Caco-2 (cell line): Measurements from ENCODE around the gene LONP1. TPM values are rescaled to one million over a fixed set of nuclear protein-coding genes. Genes with fewer than 3 reads are reported as not detected.

ENCODE experiments used
- BruUV-seq: library from RNA; stranded (reverse); fragments of 400-500 nt; replicated peaks from 2 replicates; lab custom pipeline; 2021; lab: Mats Ljungman, UMichigan
- CTCF ChIA-PET: fragments of 300-600 bp; sonication (Branson Sonifier 250); formaldehyde crosslinking; loops from one replicate; lab custom pipeline; 2022; ENCODE audit warnings: antibody characterized with exemption; lab: Charles Lee
- POLR2A ChIA-PET: fragments of 300-600 bp; sonication (Branson Sonifier 250); formaldehyde crosslinking; loops from one replicate; lab custom pipeline; 2022; ENCODE audit warnings: antibody characterized with exemption; lab: Charles Lee
- DNase-seq, 2 experiments: peaks; one replicate each; pipeline versions ENCODE4 v3.0.0 to v3.0.0-alpha.2; 2020 to 2022
- H3K27me3 ChIP-seq: replicated peaks from 2 replicates; pipeline ENCODE4 v1.6.0; 2011; ENCODE audit warnings: low read length; ENCODE audit not compliant: control insufficient read depth, insufficient read depth
- H3K36me3 ChIP-seq: 2 replicates; pipeline ENCODE4 v1.5.1; 2011; ENCODE audit warnings: low read length; ENCODE audit not compliant: control insufficient read depth, insufficient read depth
- H3K4me1 ChIP-seq: fragments of 250-450 bp; sonication (Bioruptor Pico); 2 replicates; pipeline ENCODE4 v1.5.1; 2020; ENCODE audit warnings: mild to moderate bottlenecking
- H3K4me3 ChIP-seq: 2 replicates; pipeline ENCODE4 v1.5.1; 2011; ENCODE audit warnings: low read depth, mild to moderate bottlenecking, control low read depth, low read length
- H3K9me3 ChIP-seq: fragments of 250-450 bp; sonication (Bioruptor Pico); 2 replicates; pipeline ENCODE4 v1.5.1; 2020; ENCODE audit warnings: mild to moderate bottlenecking, moderate library complexity
- H3K27ac Mint-ChIP-seq: one replicate; pipeline ENCODE4 v1.8.0; 2022; ENCODE audit warnings: mixed read lengths; ENCODE audit not compliant: unreplicated experiment
- H3K27me3 Mint-ChIP-seq: one replicate; pipeline ENCODE4 v1.8.0; 2022; ENCODE audit warnings: mixed read lengths; ENCODE audit not compliant: insufficient read depth, unreplicated experiment
- H3K36me3 Mint-ChIP-seq: one replicate; pipeline ENCODE4 v1.8.0; 2022; ENCODE audit warnings: mild to moderate bottlenecking, mixed read lengths; ENCODE audit not compliant: insufficient read depth, unreplicated experiment
- H3K4me1 Mint-ChIP-seq: one replicate; pipeline ENCODE4 v1.8.0; 2022; ENCODE audit warnings: low read depth, mixed read lengths; ENCODE audit not compliant: unreplicated experiment
- H3K4me3 Mint-ChIP-seq: one replicate; pipeline ENCODE4 v1.8.0; 2022; ENCODE audit warnings: mild to moderate bottlenecking, moderate library complexity, mixed read lengths; ENCODE audit not compliant: unreplicated experiment
- H3K9me3 Mint-ChIP-seq: one replicate; pipeline ENCODE4 v1.8.0; 2022; ENCODE audit warnings: mixed read lengths; ENCODE audit not compliant: unreplicated experiment
- CTCF ChIP-seq, 2 experiments: fragments of 200-600 bp in 1 of 2; IDR thresholded peaks; 1 replicate in 1 of 2; 2 replicates in 1 of 2; pipeline versions ENCODE4 v1.5.1 to v1.8.0; 2011 to 2022; ENCODE audit warnings: antibody characterized with exemption in 1 of 2, control low read depth in 1 of 2, inconsistent platforms in 1 of 2, low read depth in 1 of 2, low read length in 1 of 2, mild to moderate bottlenecking in 1 of 2, moderate library complexity in 1 of 2; ENCODE audit not compliant: insufficient read depth in 1 of 2, severe bottlenecking in 1 of 2, unreplicated experiment in 1 of 2
- intact Hi-C: fragments of 100-400 bp; cut with micrococcal nuclease; formaldehyde crosslinking; loops from one replicate; pipeline ENCODE4 v1.10.0; 2022; ENCODE audit not compliant: unreplicated experiment
- total RNA-seq: library from RNA; stranded (reverse); gene quantifications from 2 replicates; pipeline ENCODE4 v1.2.3, GENCODE V29; 2022

Gene LONP1
- total RNA-seq, 1 experiment from 2014 or later = 208 TPM

GRCh38 chr19:5648464-5648863 lies 71.5 kb downstream of the LONP1 start:
- H3K4me3 ChIP-seq = no peak overlapping the region
- CTCF ChIA-PET = no interaction called here
- H3K9me3 Mint-ChIP-seq = no peaks in the 10 kb centered on the region
- H3K27me3 ChIP-seq = no peaks in the 10 kb centered on the region
- no peak for TF ChIP-seq CTCF (IDR thresholded peaks at IDR 0.05; ENCODE audit: insufficient read depth in 1 of 2, low read depth in 1 of 2, low read length in 1 of 2, severe bottlenecking in 1 of 2, unreplicated experiment in 1 of 2)
- H3K27me3 Mint-ChIP-seq = no peaks in the 10 kb centered on the region
- H3K27ac Mint-ChIP-seq = no peak overlapping the region
- peaks cover 2% of the 10 kb centered on the region; the same call in 1 of the 2 replicates for H3K36me3 ChIP-seq
- POLR2A ChIA-PET = interaction anchor here (0.5 kb wide), 1 partner anchor 22 kb away, joined by 3 read pairs; no protein-coding TSS in a partner anchor
- BruUV-seq = no TSS peak
- no peaks in the 10 kb centered on the region for H3K4me1 ChIP-seq
- DNase-seq = no peak
- H3K9me3 ChIP-seq = no peaks in the 10 kb centered on the region
- H3K4me3 Mint-ChIP-seq = no peak overlapping the region
- peaks cover 94% of the 10 kb centered on the region for H3K36me3 Mint-ChIP-seq
- no peaks in the 10 kb centered on the region for H3K4me1 Mint-ChIP-seq
- intact Hi-C loops = no loop called here

GRCh38 chr19:5646703-5647102 lies 73.2 kb downstream of the LONP1 start:
- ChIA-PET POLR2A (no interaction called here), CTCF (no interaction called here)
- no TSS peak for BruUV-seq
- H3K4me1 ChIP-seq = no peaks in the 10 kb centered on the region
- no peaks in the 10 kb centered on the region for H3K9me3 Mint-ChIP-seq
- no peaks in the 10 kb centered on the region for H3K27me3 ChIP-seq
- no peak for DNase-seq
- no peaks in the 10 kb centered on the region for H3K9me3 ChIP-seq
- intact Hi-C loops = no loop called here
- H3K27ac Mint-ChIP-seq = no peak overlapping the region
- H3K4me1 Mint-ChIP-seq = no peaks in the 10 kb centered on the region
- no peak overlapping the region for H3K4me3 ChIP-seq
- TF ChIP-seq CTCF (IDR thresholded peaks at IDR 0.05; ENCODE audit: insufficient read depth in 1 of 2, low read depth in 1 of 2, low read length in 1 of 2, severe bottlenecking in 1 of 2, unreplicated experiment in 1 of 2) = no peak
- H3K36me3 ChIP-seq = peaks cover 2% of the 10 kb centered on the region; the same call in 1 of the 2 replicates
- H3K27me3 Mint-ChIP-seq = no peaks in the 10 kb centered on the region
- H3K36me3 Mint-ChIP-seq = peaks cover 94% of the 10 kb centered on the region
- H3K4me3 Mint-ChIP-seq = no peak overlapping the region

- Histone ChIP-seq H3K27me3 (no peaks in the 10 kb centered on the region), H3K4me3 (no peak overlapping the region), H3K36me3 (peaks cover 1% of the 10 kb centered on the region; the same call in 1 of the 2 replicates), H3K4me1 (no peaks in the 10 kb centered on the region), H3K9me3 (no peaks in the 10 kb centered on the region)
- POLR2A ChIA-PET = no interaction called here
- Mint-ChIP-seq H3K4me1 (no peaks in the 10 kb centered on the region), H3K4me3 (no peak overlapping the region), H3K9me3 (no peaks in the 10 kb centered on the region), H3K36me3 (peaks cover 94% of the 10 kb centered on the region), H3K27ac (no peak overlapping the region), H3K27me3 (no peaks in the 10 kb centered on the region)
- CTCF ChIA-PET = no interaction called here
- no peak for DNase-seq
- intact Hi-C loops = no loop called here
- BruUV-seq = no TSS peak
- TF ChIP-seq CTCF (IDR thresholded peaks at IDR 0.05; ENCODE audit: insufficient read depth in 1 of 2, low read depth in 1 of 2, low read length in 1 of 2, severe bottlenecking in 1 of 2, unreplicated experiment in 1 of 2) = no peak
These were observed 74.5 kb downstream of the LONP1 start for GRCh38 chr19:5645409-5645808.
